Fibroblast of pulmonary artery (primary cell): Measurements from ENCODE around the gene TGFB2.

Source experiments
- DNase-seq: peaks from one replicate; pipeline ENCODE4 v3.0.0-alpha.2; 2010; ENCODE audit warnings: low read depth
- H3K4me3 ChIP-seq: replicated peaks from 2 replicates; pipeline ENCODE4 v1.5.1; 2011; ENCODE audit warnings: low read depth, mild to moderate bottlenecking, control low read depth, low read length, moderate library complexity
- CTCF ChIP-seq: IDR thresholded peaks from 2 replicates; pipeline ENCODE4 v1.5.1; 2011; ENCODE audit warnings: mild to moderate bottlenecking, control low read depth, low read length, inconsistent platforms; ENCODE audit errors: missing control alignments

Gene TGFB2

GRCh38 chr1:218350801-218351266, 5.7 kb downstream of the TGFB2 start:
- TF ChIP-seq CTCF = no peak
- peak; percentile 87 for DNase-seq

GRCh38 chr1:218351391-218352074, 6.4 kb downstream of the TGFB2 start:
- peak overlapping the region; percentile 91 for H3K4me3 ChIP-seq
- peak; percentile 86 for DNase-seq
- peak; percentile 68 for TF ChIP-seq CTCF

More at GRCh38 chr1:218350801-218351266, 5.7 kb downstream of the TGFB2 start:
- peak overlapping the region; percentile 91 for H3K4me3 ChIP-seq

- H3K4me3 ChIP-seq = no peak overlapping the region
- no peak for DNase-seq
- no peak for TF ChIP-seq CTCF
Measured at GRCh38 chr1:218352075-218352438, 6.9 kb downstream of the TGFB2 start.

GRCh38 chr1:218353656-218354055, 8.5 kb downstream of the TGFB2 start:
- no peak for TF ChIP-seq CTCF
- no peak for DNase-seq
- H3K4me3 ChIP-seq = no peak overlapping the region

GRCh38 chr1:218355278-218355677, 10.1 kb downstream of the TGFB2 start:
- H3K4me3 ChIP-seq = no peak overlapping the region
- no peak for DNase-seq
- TF ChIP-seq CTCF = no peak

GRCh38 chr1:218357211-218357892, 12.2 kb downstream of the TGFB2 start:
- H3K4me3 ChIP-seq = peak overlapping the region; percentile 13
- TF ChIP-seq CTCF = no peak
- peak; percentile 54 for DNase-seq
